B cell (primary cell): ENCODE measurements around the gene EMX1. TPM values are rescaled to one million over a fixed set of nuclear protein-coding genes. Genes with fewer than 3 reads are reported as not detected.

ENCODE experiments used
- ATAC-seq: fragments of 200-7000 bp; cut with Tn5 transposase; one replicate; pipeline ENCODE4 v1.10.0; 2021; ENCODE audit warnings: low read depth, mild to moderate bottlenecking, moderate number of reproducible peaks, moderate library complexity
- CTCF ChIA-PET: fragments of 350-600 bp; sonication (Branson Sonifier 250); formaldehyde crosslinking; loops from one replicate; lab custom pipeline; 2021; ENCODE audit warnings: antibody characterized with exemption, inconsistent platforms; lab: Charles Lee
- POLR2A ChIA-PET: fragments of 350-600 bp; sonication (Branson Sonifier 250); formaldehyde crosslinking; loops from one replicate; lab custom pipeline; 2021; ENCODE audit warnings: antibody characterized with exemption; lab: Charles Lee
- DNase-seq: peaks from one replicate; pipeline ENCODE4 v3.0.0; 2013
- H2AFZ ChIP-seq: 2 replicates; pipeline ENCODE4 v1.6.1; 2012; ENCODE audit warnings: mild to moderate bottlenecking, low read depth, low read length; ENCODE audit not compliant: insufficient read depth, poor library complexity, severe bottlenecking
- H3K27ac ChIP-seq, 2 donors: 1 replicate in 1 of 2; 2 replicates in 1 of 2; pipeline ENCODE4 v1.5.1; 2012 to 2013; ENCODE audit warnings: low read length in 2 of 2, mild to moderate bottlenecking in 2 of 2, moderate library complexity in 1 of 2
- H3K27me3 ChIP-seq, 4 experiments: fragments of 200-600 bp in 1 of 4; sonication (generic) in 1 of 4; replicated peaks in 1 of 4; 1 replicate in 2 of 4; 2 replicates in 2 of 4; pipeline versions ENCODE4 v1.6.1 to v1.7.0; 2013 to 2016; ENCODE audit warnings: low read length in 3 of 4, mild to moderate bottlenecking in 2 of 4, mixed read lengths in 1 of 4, moderate library complexity in 1 of 4; ENCODE audit not compliant: insufficient read depth in 4 of 4, control insufficient read depth in 3 of 4; ENCODE audit errors: control extremely low read depth in 1 of 4
- H3K36me3 ChIP-seq, 2 experiments: replicated peaks in 1 of 2; 1 replicate in 1 of 2; 2 replicates in 1 of 2; pipeline versions ENCODE4 v1.6.1 to v1.7.1; 2013; ENCODE audit warnings: low read length in 1 of 2; ENCODE audit not compliant: insufficient read depth in 2 of 2, control insufficient read depth in 1 of 2; ENCODE audit errors: control extremely low read depth in 1 of 2, extremely low read depth in 1 of 2
- H3K4me1 ChIP-seq, 2 donors: fragments of 200-600 bp in 1 of 2; sonication (generic) in 1 of 2; 1 replicate in 1 of 2; 2 replicates in 1 of 2; pipeline versions ENCODE4 v1.5.1 to v1.6.1; 2013 to 2017; ENCODE audit warnings: low read length in 2 of 2; ENCODE audit not compliant: control insufficient read depth in 2 of 2, insufficient read depth in 2 of 2
- H3K4me2 ChIP-seq: replicated peaks from 2 replicates; pipeline ENCODE3; 2012; ENCODE audit warnings: mild to moderate bottlenecking, low read depth, low read length; ENCODE audit not compliant: poor library complexity, severe bottlenecking
- H3K4me3 ChIP-seq, 5 experiments: fragments of 200-600 bp in 1 of 5; sonication (generic) in 1 of 5; 1 replicate in 3 of 5; 2 replicates in 2 of 5; pipeline versions ENCODE4 v1.5.1 to v1.7.0; 2011 to 2016; ENCODE audit warnings: low read length in 4 of 5, mild to moderate bottlenecking in 4 of 5, low read depth in 2 of 5, control low read depth in 1 of 5, moderate library complexity in 1 of 5; ENCODE audit not compliant: insufficient read depth in 1 of 5; ENCODE audit errors: control extremely low read depth in 1 of 5, extremely low read depth in 1 of 5
- H3K79me2 ChIP-seq: fragments of 200-600 bp; sonication (generic); one replicate; pipeline ENCODE4 v1.6.0; 2016; ENCODE audit warnings: low read length; ENCODE audit not compliant: control insufficient read depth, insufficient read depth
- H3K9ac ChIP-seq: fragments of 200-600 bp; sonication (generic); 2 replicates; pipeline ENCODE4 v1.6.1; 2017; ENCODE audit warnings: mild to moderate bottlenecking, low read length, moderate library complexity
- H3K9me3 ChIP-seq, 3 donors: one replicate each; pipeline versions ENCODE4 v1.6.1 to v1.7.1; 2013; ENCODE audit warnings: low read length in 2 of 3; ENCODE audit not compliant: control insufficient read depth in 2 of 3, insufficient read depth in 1 of 3; ENCODE audit errors: control extremely low read depth in 1 of 3
- H4K20me1 ChIP-seq: 2 replicates; pipeline ENCODE4 v1.6.0; 2012; ENCODE audit warnings: mild to moderate bottlenecking, low read length; ENCODE audit not compliant: insufficient read depth, control insufficient read depth, poor library complexity, severe bottlenecking
- H3K27ac Mint-ChIP-seq: one replicate; pipeline ENCODE4 v1.8.0; 2021; ENCODE audit warnings: mixed read lengths
- H3K27me3 Mint-ChIP-seq: one replicate; pipeline ENCODE4 v1.8.0; 2021; ENCODE audit warnings: mixed read lengths
- H3K4me1 Mint-ChIP-seq: one replicate; pipeline ENCODE4 v1.8.0; 2021; ENCODE audit warnings: mixed read lengths
- H3K4me3 Mint-ChIP-seq: one replicate; pipeline ENCODE4 v1.8.0; 2021; ENCODE audit warnings: mixed read lengths
- H3K9me3 Mint-ChIP-seq: one replicate; pipeline ENCODE4 v1.8.0; 2022; ENCODE audit warnings: mixed read lengths; ENCODE audit not compliant: insufficient read depth
- EZH2 ChIP-seq: IDR thresholded peaks from 2 replicates; pipeline ENCODE4 v1.6.1; 2012; ENCODE audit warnings: borderline replicate concordance, low read depth, mild to moderate bottlenecking, moderate library complexity, low read length; ENCODE audit not compliant: insufficient read depth, poor library complexity, severe bottlenecking
- WGBS: methylation state at CpG from one replicate; pipeline ENCODE4 v1.1.5; 2013; ENCODE audit warnings: missing lambda C conversion rate; ENCODE audit not compliant: insufficient coverage; 5-methylcytosine and 5-hydroxymethylcytosine counted together
- intact Hi-C: fragments of 100-400 bp; cut with micrococcal nuclease; formaldehyde crosslinking; loops from one replicate; pipeline ENCODE4 v1.10.0; 2022
- polyA plus RNA-seq: library from polyadenylated mRNA; depleted of rRNA; stranded (reverse); fragments of >200 nt; gene quantifications from 2 replicates; pipeline ENCODE4 v1.2.3, GENCODE V29; 2012
- total RNA-seq, 2 donors: library from RNA; stranded (reverse); fragments of 120-200 nt in 1 of 2; gene quantifications; 1 replicate in 1 of 2; 2 replicates in 1 of 2; pipeline versions ENCODE4 v1.2.3 to v1.2.4, GENCODE V29; 2013 to 2022
- TF ChIP-seq, protein P1 (sequence below): fragments of 200-600 bp; IDR thresholded peaks from one replicate; pipeline ENCODE4 v1.8.0; 2022; ENCODE audit warnings: antibody characterized with exemption, mild to moderate bottlenecking

Gene EMX1
- total and polyA plus RNA-seq, 2 donors (not counting 1 experiment from before 2014, with no cell fraction given), result not detected

DNA sequence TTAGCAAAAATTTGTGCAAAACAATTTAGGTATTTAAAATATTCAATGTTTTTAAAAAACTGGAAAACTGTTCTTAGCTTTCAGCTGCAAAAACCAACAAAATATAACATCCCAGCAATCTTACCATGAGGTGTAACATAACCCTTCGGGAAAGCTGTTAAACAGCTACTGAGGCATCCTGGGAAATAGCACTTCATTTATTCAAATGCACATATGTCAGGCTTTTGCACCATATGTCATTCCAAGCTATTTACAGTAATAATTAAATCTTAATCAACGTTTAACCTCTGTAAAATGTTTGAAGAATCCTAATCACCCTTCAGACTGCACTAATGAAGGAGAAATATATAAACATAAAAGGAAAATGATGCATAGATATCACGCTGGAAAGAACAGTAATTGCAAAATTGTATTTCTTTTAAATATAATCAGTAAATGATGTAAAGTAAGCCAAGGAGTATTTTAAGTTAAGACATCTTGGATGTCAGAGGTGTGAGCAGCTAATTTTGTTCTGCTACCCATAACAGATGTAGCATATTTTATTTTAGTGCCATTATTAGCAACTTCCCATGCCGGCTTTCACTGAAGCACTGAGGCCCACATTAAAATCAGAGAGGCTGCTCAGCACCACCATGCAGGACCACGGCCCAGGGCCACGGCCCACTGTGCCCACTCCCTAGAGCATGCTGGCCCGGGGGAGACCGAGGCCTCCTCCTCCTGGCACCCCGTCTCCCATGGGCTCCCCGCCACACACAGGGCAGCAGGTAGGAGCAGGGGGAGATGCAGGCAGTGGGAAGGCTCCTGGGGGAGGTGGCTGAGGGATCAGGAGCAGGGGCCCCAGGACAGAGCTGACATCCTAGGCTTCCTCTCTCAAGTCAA, 30.9 kb downstream of the EMX1 start:
- H3K9ac ChIP-seq, result no peak overlapping the region
- Mint-ChIP-seq H3K9me3 (no peaks in the 10 kb centered on the region), H3K27ac (no peak overlapping the region), H3K27me3 (no peaks in the 10 kb centered on the region), H3K4me1 (no peaks in the 10 kb centered on the region), H3K4me3 (no peak overlapping the region)
- no peak overlapping the region for H3K4me3 ChIP-seq
- ATAC-seq (no peak), DNase-seq (no peak)
- H4K20me1 ChIP-seq, result no peaks in the 10 kb centered on the region
- no peaks in the 10 kb centered on the region for H3K27me3 ChIP-seq
- no peaks in the 10 kb centered on the region for H3K79me2 ChIP-seq
- POLR2A ChIA-PET, result no interaction called here
- no peaks in the 10 kb centered on the region for H3K9me3 ChIP-seq
- TF ChIP-seq, protein P1, sequence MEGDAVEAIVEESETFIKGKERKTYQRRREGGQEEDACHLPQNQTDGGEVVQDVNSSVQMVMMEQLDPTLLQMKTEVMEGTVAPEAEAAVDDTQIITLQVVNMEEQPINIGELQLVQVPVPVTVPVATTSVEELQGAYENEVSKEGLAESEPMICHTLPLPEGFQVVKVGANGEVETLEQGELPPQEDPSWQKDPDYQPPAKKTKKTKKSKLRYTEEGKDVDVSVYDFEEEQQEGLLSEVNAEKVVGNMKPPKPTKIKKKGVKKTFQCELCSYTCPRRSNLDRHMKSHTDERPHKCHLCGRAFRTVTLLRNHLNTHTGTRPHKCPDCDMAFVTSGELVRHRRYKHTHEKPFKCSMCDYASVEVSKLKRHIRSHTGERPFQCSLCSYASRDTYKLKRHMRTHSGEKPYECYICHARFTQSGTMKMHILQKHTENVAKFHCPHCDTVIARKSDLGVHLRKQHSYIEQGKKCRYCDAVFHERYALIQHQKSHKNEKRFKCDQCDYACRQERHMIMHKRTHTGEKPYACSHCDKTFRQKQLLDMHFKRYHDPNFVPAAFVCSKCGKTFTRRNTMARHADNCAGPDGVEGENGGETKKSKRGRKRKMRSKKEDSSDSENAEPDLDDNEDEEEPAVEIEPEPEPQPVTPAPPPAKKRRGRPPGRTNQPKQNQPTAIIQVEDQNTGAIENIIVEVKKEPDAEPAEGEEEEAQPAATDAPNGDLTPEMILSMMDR, result no peak
- H3K36me3 ChIP-seq, result no peaks in the 10 kb centered on the region
- H3K27ac ChIP-seq, result no peak overlapping the region
- WGBS, result 98% methylated on average over 6 of the region's 10 CpGs
- no peaks in the 10 kb centered on the region for H3K4me1 ChIP-seq
- CTCF ChIA-PET, result no interaction called here
- no peak overlapping the region for H3K4me2 ChIP-seq
- H2AFZ ChIP-seq, result no peak overlapping the region
- intact Hi-C loops, result no loop called here

DNA sequence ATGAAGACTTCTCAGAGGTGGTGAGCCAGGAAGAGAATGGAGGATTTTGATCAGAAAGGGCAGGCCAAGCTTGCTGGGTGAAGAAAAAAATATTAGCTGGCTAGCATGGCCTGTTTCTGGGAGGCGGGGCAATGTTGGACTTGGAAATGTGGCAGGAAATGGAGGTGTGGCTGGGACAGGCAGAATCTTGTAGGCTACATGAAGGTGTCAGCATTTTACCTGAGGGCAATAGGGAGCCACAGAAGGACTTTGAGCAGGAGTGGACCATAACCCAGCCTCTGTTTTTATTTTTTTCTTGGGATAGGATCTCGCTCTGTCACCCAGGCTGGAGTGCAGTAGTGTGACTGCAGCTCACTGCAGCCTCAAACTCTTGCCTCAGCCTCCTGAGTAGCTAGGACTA, 31.7 kb downstream of the EMX1 start:
- Mint-ChIP-seq H3K9me3 (no peaks in the 10 kb centered on the region), H3K4me1 (no peaks in the 10 kb centered on the region), H3K4me3 (no peak overlapping the region), H3K27me3 (no peaks in the 10 kb centered on the region), H3K27ac (no peak overlapping the region)
- Histone ChIP-seq H3K27me3 (no peaks in the 10 kb centered on the region), H3K9me3 (no peaks in the 10 kb centered on the region), H3K9ac (no peak overlapping the region), H3K27ac (no peak overlapping the region), H3K4me2 (no peak overlapping the region), H3K79me2 (no peaks in the 10 kb centered on the region), H4K20me1 (no peaks in the 10 kb centered on the region), H3K36me3 (no peaks in the 10 kb centered on the region), H3K4me1 (no peaks in the 10 kb centered on the region), H3K4me3 (no peak overlapping the region), H2AFZ (no peak overlapping the region)
- POLR2A ChIA-PET, result no interaction called here
- 94% methylated on average over 2 of the region's 2 CpGs for WGBS
- CTCF ChIA-PET, result no interaction called here
- no peak for ATAC-seq
- TF ChIP-seq, protein P1, result no peak
- no peak for TF ChIP-seq EZH2
- intact Hi-C loops, result no loop called here
- DNase-seq, result no peak
